Fibroblast of the aortic adventitia (primary cell): ENCODE results near the gene ZNF407. TPM values are rescaled to one million over a fixed set of nuclear protein-coding genes. Genes with fewer than 3 reads are reported as not detected.

Experiments
- DNase-seq: peaks from one replicate; pipeline ENCODE4 v3.0.0-alpha.2; 2010; ENCODE audit warnings: low read depth
- H3K4me3 ChIP-seq: 2 replicates; pipeline ENCODE4 v1.5.1; 2011; ENCODE audit warnings: low read depth, mild to moderate bottlenecking, control low read depth, low read length, moderate library complexity
- CTCF ChIP-seq: IDR thresholded peaks from 2 replicates; pipeline ENCODE4 v1.5.1; 2011; ENCODE audit warnings: mild to moderate bottlenecking, low read length, control low read depth, inconsistent platforms; ENCODE audit not compliant: insufficient read depth
- total RNA-seq: library from RNA; depleted of rRNA; stranded (reverse); fragments of >200 nt; gene quantifications from 2 replicates; pipeline ENCODE4 v1.2.3, GENCODE V29; 2012; ENCODE audit warnings: low replicate concordance

ZNF407 gene
- total RNA-seq, 1 donor: 21.7 TPM

GRCh38 chr18:74817576-74817975 lies 219.9 kb downstream of the ZNF407 start:
- H3K4me3 ChIP-seq: no peak overlapping the region
- TF ChIP-seq CTCF: no peak
- DNase-seq: no peak

GRCh38 chr18:74818516-74819175 lies 221.0 kb downstream of the ZNF407 start:
- no peak for TF ChIP-seq CTCF
- peak; percentile 25 for DNase-seq
- no peak overlapping the region for H3K4me3 ChIP-seq

GRCh38 chr18:74819433-74820059 lies 221.9 kb downstream of the ZNF407 start:
- TF ChIP-seq CTCF: peak; percentile 39
- no peak for DNase-seq
- no peak overlapping the region for H3K4me3 ChIP-seq

GRCh38 chr18:74820160-74820780 lies 222.6 kb downstream of the ZNF407 start:
- TF ChIP-seq CTCF: no peak

GRCh38 chr18:74825460-74825859 lies 227.8 kb downstream of the ZNF407 start:
- TF ChIP-seq CTCF: no peak

More at GRCh38 chr18:74820160-74820780, 222.6 kb downstream of the ZNF407 start:
- no peak for DNase-seq
- no peak overlapping the region for H3K4me3 ChIP-seq

GRCh38 chr18:74826572-74826971 lies 228.9 kb downstream of the ZNF407 start:
- no peak for TF ChIP-seq CTCF
- DNase-seq: no peak
- H3K4me3 ChIP-seq: no peak overlapping the region

More at GRCh38 chr18:74825460-74825859, 227.8 kb downstream of the ZNF407 start:
- no peak for DNase-seq
- no peak overlapping the region for H3K4me3 ChIP-seq
